ENCODE results near the gene STK10.

- TF ChIP-seq MAX (IDR thresholded peaks at IDR 0.05) (no peak), RAD21 (IDR thresholded peaks at IDR 0.05) (no peak), CTCF (IDR thresholded peaks at IDR 0.05; ENCODE audit: low read depth, low read length, missing input control) (no peak), YY1 (IDR thresholded peaks at IDR 0.05) (no peak), ATF3 (IDR thresholded peaks at IDR 0.05) (no peak), JUND (IDR thresholded peaks at IDR 0.05) (no peak), HNF4G (IDR thresholded peaks at IDR 0.05) (no peak), ZBTB33 (IDR thresholded peaks at IDR 0.05) (no peak), GABPA (IDR thresholded peaks at IDR 0.05 in 1 of 2, conservative IDR thresholded peaks at IDR 0.05 in 1 of 2) (no peak), REST (IDR thresholded peaks at IDR 0.05) (no peak), EGR1 (IDR thresholded peaks at IDR 0.05; ENCODE audit: low read depth in 2 of 2) (no peak), SP1 (IDR thresholded peaks at IDR 0.05) (no peak), RXRA (IDR thresholded peaks at IDR 0.05) (no peak)
These were observed 25.1 kb downstream of the STK10 start for GRCh38 chr5:172162987-172163343.
